Panc1 (cell line): ENCODE measurements around the gene DNAJB13. TPM values are rescaled to one million over a fixed set of nuclear protein-coding genes. Genes with fewer than 3 reads are reported as not detected.

ENCODE experiments used
- ATAC-seq: fragments of 200-7000 bp; cut with Tn5 transposase; 2 replicates; pipeline ENCODE4 v1.9.1; 2020; ENCODE audit warnings: mild to moderate bottlenecking, moderate library complexity
- BruUV-seq: library from RNA; stranded (reverse); fragments of 400-500 nt; replicated peaks from 2 replicates; lab custom pipeline; 2021; lab: Mats Ljungman, UMichigan
- CTCF ChIA-PET: fragments of 300-600 bp; sonication (Branson Sonifier 250); formaldehyde crosslinking; loops from one replicate; lab custom pipeline; 2022; ENCODE audit warnings: antibody characterized with exemption; lab: Charles Lee
- POLR2A ChIA-PET: fragments of 300-600 bp; sonication (Branson Sonifier 250); formaldehyde crosslinking; loops from one replicate; lab custom pipeline; 2022; ENCODE audit warnings: antibody characterized with exemption; lab: Charles Lee
- DNase-seq: peaks from one replicate; pipeline ENCODE4 v3.0.0-alpha.2; 2010; ENCODE audit warnings: low read depth, low spot score
- H3K27ac ChIP-seq: 2 replicates; pipeline ENCODE4 v1.5.1; 2011; ENCODE audit warnings: mild to moderate bottlenecking, low read length, inconsistent platforms
- H3K27me3 ChIP-seq: fragments of 200-500 bp; sonication (Bioruptor generic); 2 replicates; pipeline ENCODE4 v1.6.0; 2014; ENCODE audit warnings: low read length, inconsistent platforms; ENCODE audit not compliant: control insufficient read depth, insufficient read depth
- H3K36me3 ChIP-seq: fragments of 200-500 bp; sonication (Bioruptor generic); 2 replicates; pipeline ENCODE4 v1.5.1; 2014; ENCODE audit warnings: inconsistent platforms, mild to moderate bottlenecking, low read length, moderate library complexity; ENCODE audit not compliant: control insufficient read depth, insufficient read depth
- H3K4me1 ChIP-seq: 2 replicates; pipeline ENCODE4 v1.5.1; 2011; ENCODE audit warnings: inconsistent platforms, mild to moderate bottlenecking, low read length, moderate library complexity; ENCODE audit not compliant: control insufficient read depth, insufficient read depth
- H3K4me3 ChIP-seq, 2 experiments: 2 replicates each; pipeline ENCODE4 v1.5.1; 2011 to 2012; ENCODE audit warnings: low read depth in 2 of 2, low read length in 2 of 2, mild to moderate bottlenecking in 2 of 2, inconsistent platforms in 1 of 2, moderate library complexity in 1 of 2
- H3K9me3 ChIP-seq: fragments of 200-500 bp; sonication (Bioruptor generic); 2 replicates; pipeline ENCODE4 v1.5.1; 2014; ENCODE audit warnings: low read depth, mild to moderate bottlenecking, inconsistent platforms, low read length, moderate library complexity; ENCODE audit not compliant: control insufficient read depth, insufficient read depth
- CTCF ChIP-seq: fragments of 450-650 bp; IDR thresholded peaks from 2 replicates; pipeline ENCODE4 v1.5.1; 2017; ENCODE audit warnings: mild to moderate bottlenecking
- POLR2AphosphoS5 ChIP-seq: IDR thresholded peaks from 2 replicates; pipeline ENCODE4 v1.6.1; 2012; ENCODE audit warnings: mild to moderate bottlenecking, low read depth, low read length, moderate library complexity
- REST ChIP-seq, 2 experiments: IDR thresholded peaks; 2 replicates each; pipeline ENCODE4 v1.6.1; 2011 to 2012; ENCODE audit warnings: low read depth in 2 of 2, control low read depth in 1 of 2, low read length in 1 of 2, mild to moderate bottlenecking in 1 of 2, moderate library complexity in 1 of 2; ENCODE audit not compliant: insufficient read depth in 1 of 2
- SIN3A ChIP-seq: IDR thresholded peaks from 2 replicates; pipeline ENCODE4 v1.6.1; 2012; ENCODE audit warnings: low read depth, mild to moderate bottlenecking, low read length, moderate library complexity, borderline replicate concordance; ENCODE audit not compliant: insufficient read depth
- TCF7L2 ChIP-seq: IDR thresholded peaks from 2 replicates; pipeline ENCODE4 v1.6.1; 2011; ENCODE audit warnings: mild to moderate bottlenecking, low read depth, low read length, inconsistent platforms
- in situ Hi-C: cut with HindIII; loops from 2 replicates; pipeline ENCODE4 v1.10.0; 2016; ENCODE audit warnings: low sequenced_read_pairs, low pct_unique_long_range_greater_than_20kb
- intact Hi-C: fragments of 100-400 bp; cut with micrococcal nuclease; formaldehyde crosslinking; loops from one replicate; pipeline ENCODE4 v1.10.0; 2022; ENCODE audit not compliant: unreplicated experiment
- total RNA-seq: library from RNA; stranded (reverse); gene quantifications from one replicate; pipeline ENCODE4 v1.2.1, GENCODE V29; 2021; ENCODE audit not compliant: unreplicated experiment

DNAJB13 gene
- total RNA-seq, 1 experiment from 2014 or later: not detected

DNA sequence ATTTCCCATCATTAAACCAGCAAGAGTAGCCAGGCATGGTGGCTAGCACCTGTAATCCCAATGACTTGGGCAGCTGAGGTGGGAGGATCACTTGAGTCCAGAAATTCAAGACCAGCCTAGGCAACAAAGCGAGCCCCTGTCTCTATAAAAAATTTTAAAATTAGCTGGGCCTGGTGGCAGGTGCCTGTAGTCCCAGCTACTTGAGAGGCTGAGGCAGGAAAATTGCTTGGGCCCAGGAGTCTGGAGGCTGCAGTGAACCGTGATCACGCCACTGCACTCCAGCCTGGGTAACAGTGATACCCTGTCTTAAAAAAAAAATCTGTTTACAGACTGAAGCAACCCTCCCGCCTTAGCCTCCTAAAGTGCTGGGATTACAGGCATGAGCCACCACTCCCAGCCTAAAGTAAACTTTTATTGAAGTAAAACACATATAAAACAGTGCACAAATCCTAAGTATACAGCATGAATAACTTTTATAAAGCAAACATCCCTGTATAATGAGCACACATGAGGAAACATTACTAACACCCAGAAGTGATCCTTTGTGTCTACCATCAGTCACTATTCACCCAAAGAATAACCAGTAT lies 45.4 kb downstream of the DNAJB13 start:
- BruUV-seq: no TSS peak
- TF ChIP-seq POLR2AphosphoS5 (no peak), SIN3A (no peak), CTCF (no peak), TCF7L2 (no peak), REST (IDR thresholded peaks at IDR 0.05; ENCODE audit: insufficient read depth in 1 of 2, low read depth in 2 of 2, low read length in 1 of 2) (no peak)
- CTCF ChIA-PET: no interaction called here
- in situ Hi-C loops (no loop called here), intact Hi-C loops (no loop called here)
- POLR2A ChIA-PET: no interaction called here
- H3K27ac ChIP-seq: no peak overlapping the region
- no peaks in the 10 kb centered on the region; the same call in 1 of the 2 replicates for H3K27me3 ChIP-seq
- H3K4me3 ChIP-seq: no peak overlapping the region
- ATAC-seq (no peak), DNase-seq (no peak)
- H3K9me3 ChIP-seq: no peaks in the 10 kb centered on the region
- H3K4me1 ChIP-seq: no peaks in the 10 kb centered on the region
- H3K36me3 ChIP-seq: no peaks in the 10 kb centered on the region

- CTCF ChIA-PET: no interaction called here
- in situ Hi-C loops: no loop called here
- Histone ChIP-seq H3K27me3 (no peaks in the 10 kb centered on the region; the same call in 1 of the 2 replicates), H3K27ac (no peak overlapping the region), H3K36me3 (no peaks in the 10 kb centered on the region), H3K4me3 (no peak overlapping the region), H3K9me3 (no peaks in the 10 kb centered on the region), H3K4me1 (no peaks in the 10 kb centered on the region)
- no peak for DNase-seq
- TF ChIP-seq CTCF (no peak), SIN3A (no peak), REST (IDR thresholded peaks at IDR 0.05; ENCODE audit: insufficient read depth in 1 of 2, low read depth in 2 of 2, low read length in 1 of 2) (no peak), POLR2AphosphoS5 (no peak), TCF7L2 (no peak)
- no peak for ATAC-seq
- BruUV-seq: no TSS peak
- POLR2A ChIA-PET: interaction anchor here (0.7 kb wide), 1 partner anchor 31 kb away, joined by 5 read pairs; no protein-coding TSS in a partner anchor
- intact Hi-C loops: no loop called here
Observed at GRCh38 chr11:73997120-73997770, 46.4 kb downstream of the DNAJB13 start.
